ENCODE measurements around the gene CMC1. TPM values are rescaled to one million over a fixed set of nuclear protein-coding genes. Genes with fewer than 3 reads are reported as not detected.
"Not testable (repeated sequence)": the region's sequence is repeated elsewhere in the genome, so short reads cannot be mapped to it uniquely, and the experiment has no call there.

Gene CMC1
- total RNA-seq, 1 donor from 2014 or later = 2.8 TPM

DNA sequence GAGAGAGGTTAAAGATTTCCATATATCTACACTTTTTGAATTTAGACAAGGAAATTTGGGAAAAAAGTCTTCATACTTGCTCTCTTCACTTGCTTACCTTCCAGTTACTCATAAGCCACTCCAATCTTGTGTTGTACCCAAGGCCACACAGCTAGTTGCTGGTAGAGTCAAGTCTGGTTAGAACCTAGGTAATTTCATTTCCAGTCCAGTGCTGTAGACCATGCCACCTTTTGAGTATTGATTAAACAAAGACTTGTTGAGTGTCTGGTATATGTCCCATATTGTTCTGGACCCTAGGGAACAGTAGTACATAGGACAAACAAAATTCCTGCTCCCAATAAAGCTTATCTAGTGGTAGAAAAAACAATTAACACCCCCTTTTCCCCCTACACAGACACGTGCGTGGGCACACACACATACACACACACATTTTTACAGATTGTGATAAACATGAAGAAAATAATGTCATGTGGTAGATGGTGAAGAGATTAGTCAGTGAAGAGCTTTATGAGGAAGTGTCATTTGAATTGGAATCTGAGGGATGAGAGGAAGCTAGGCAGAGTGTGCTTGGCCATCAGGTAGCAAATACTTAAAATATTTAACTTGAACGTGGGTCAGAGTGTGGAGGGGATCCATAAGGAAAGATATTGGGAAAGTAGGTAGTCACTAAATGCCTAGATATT is 2.1 kb downstream of the CMC1 start:
- no peak for DNase-seq (ENCODE audit: low read depth in 2 of 2)

DNA sequence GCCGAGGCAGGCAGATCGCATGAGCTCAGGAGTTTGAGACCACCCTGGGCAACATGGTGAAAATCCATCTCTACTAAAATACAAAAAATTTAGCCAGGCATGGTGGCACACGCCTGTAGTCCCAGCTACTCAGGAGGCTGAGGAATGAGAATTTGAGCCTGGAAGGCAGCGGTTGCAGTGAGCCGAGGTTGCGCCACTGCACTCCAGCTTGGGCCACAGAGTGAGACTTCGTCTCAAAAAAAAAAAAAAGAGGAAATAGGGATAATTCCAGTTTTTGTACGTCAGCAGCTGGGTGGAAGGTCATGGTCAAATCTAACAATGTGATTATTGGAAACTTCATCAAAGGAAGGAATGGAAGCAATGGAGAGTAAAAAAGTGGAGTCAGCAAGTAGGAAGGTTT is 3.1 kb downstream of the CMC1 start:
- no peak for DNase-seq (ENCODE audit: low read depth in 2 of 2)

DNA sequence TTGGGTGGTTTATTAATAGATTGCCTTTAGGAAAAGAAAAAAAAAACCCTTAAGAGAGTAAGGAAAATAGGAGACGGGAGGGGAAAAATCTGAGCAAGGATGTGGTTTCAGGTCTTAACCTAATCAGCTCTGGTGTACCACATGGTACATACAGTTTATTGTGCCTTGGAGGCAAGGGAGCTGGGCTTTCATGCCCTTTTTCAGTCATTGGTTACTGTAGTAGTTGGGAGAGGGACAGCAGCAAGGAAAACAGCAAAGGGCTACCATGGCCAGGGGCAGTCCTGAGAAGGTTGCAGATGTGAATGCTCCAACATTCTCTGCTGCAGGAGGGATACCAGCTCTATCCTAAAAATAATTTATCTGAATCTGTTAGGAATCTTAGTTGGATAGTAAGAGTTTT is 5.9 kb downstream of the CMC1 start:
- DNase-seq (ENCODE audit: low read depth in 2 of 2) = no peak

DNA sequence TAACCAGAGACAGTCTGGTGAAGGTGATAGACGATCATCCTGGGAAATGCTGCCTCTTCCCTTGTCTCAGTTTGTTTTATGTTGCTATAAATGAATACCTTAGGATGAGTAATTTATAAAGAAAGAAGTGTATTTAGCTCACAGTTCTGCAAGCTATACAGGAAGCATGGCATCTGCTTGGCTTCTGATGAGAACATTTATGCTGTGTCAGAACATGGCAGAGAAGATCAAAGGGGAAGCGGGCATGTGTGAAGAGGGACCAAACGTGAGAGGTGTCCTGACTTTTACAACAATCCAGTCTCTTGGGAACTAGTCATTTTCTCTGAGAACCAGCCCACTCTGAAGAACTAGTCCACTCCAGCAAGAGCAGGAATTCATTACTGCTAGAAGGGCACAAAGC is 9.6 kb downstream of the CMC1 start:
- no peak for DNase-seq (ENCODE audit: low read depth in 2 of 2)

DNA sequence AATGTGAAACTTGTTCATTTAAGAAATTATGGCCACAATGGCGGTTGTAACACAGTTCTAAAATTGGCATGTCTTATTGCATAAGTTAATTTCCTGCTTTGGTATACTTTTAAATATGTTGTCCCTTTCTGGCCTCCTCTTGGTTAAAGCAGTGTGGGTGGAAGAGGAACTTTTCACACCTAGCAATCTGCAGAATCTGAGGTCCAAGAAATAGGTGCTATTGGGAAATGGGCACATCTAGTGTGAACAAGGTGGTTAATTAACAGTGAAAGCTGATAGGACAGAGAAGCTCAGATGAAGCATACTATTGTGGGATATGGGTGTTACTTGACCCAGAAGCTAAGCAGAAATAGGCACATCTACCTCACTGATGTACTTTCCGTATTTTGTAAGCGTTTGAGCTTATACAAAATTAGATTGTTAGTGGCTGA is 10.6 kb downstream of the CMC1 start:
- DNase-seq (ENCODE audit: low read depth in 2 of 2) = no peak

DNA sequence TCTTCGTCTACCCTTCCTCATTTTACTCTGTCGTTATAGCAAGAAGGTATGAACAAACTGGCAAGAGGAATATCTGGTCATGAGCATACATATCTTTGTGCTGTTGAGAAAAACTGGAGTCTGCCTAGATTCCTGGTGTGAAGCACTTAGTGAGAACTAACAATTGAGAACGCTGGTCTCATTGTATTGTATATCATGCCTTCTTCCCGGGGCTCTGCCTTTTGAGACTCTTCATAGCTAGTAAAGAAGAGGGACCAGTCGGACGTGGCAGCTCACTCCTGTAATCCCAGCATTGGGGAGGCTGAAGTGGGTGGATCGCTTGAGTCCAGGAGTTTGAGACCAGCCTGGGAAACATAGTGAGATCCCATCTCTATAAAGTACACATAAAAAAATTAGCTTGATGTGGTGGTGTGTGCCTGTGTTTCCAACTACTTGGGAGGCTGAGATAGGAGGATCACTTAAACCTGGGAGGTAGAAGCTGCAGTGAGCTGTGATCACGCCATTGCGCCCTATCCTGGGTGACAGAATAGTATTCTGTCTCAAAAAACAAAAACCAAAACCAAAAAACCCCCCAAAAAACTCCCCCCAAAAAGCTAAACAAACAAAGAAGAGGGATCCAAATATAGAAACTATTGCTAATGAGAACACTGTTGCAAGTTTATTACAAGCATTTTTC is 11.8 kb downstream of the CMC1 start:
- no peak for DNase-seq (ENCODE audit: low read depth in 2 of 2)

DNA sequence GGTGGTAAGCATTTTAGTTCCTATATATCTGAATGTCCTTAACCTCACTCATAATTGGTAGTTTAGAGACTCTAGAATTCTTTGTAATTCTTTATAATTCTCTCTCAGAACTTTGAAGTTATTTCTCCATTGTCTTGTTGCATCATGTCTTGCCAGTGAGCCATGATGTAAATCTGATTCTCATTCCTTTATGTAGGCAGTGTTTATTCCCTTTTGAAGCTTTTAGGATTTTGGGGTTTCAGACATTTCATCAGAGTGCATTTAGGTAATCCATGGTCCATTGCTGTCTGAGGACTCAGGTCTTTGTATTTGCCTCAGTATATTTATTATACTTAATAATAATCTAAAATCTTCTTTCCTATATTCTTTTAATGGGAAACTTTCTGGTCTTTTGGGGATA is 20.6 kb downstream of the CMC1 start:
- no peak for DNase-seq (ENCODE audit: low read depth in 2 of 2)

DNA sequence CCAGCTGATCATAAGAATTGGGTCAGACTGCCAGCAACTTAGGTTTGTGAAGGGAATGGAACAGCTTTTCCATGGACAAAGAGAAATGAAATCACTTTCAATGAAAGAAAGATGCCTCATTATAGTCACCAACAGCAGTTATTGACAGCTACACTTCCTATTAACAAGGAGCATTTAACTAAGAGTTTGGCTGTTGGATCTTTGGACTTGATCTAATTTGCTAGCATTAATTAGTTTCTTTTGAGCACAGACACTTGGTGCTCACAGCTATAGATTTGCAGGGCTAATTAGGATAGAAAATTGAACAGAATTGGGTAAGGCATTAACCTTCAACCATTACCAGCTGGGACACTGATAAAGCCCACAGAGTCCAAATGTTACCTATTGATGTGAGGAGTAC is 24.2 kb downstream of the CMC1 start:
- no peak for DNase-seq (ENCODE audit: low read depth in 2 of 2)

DNA sequence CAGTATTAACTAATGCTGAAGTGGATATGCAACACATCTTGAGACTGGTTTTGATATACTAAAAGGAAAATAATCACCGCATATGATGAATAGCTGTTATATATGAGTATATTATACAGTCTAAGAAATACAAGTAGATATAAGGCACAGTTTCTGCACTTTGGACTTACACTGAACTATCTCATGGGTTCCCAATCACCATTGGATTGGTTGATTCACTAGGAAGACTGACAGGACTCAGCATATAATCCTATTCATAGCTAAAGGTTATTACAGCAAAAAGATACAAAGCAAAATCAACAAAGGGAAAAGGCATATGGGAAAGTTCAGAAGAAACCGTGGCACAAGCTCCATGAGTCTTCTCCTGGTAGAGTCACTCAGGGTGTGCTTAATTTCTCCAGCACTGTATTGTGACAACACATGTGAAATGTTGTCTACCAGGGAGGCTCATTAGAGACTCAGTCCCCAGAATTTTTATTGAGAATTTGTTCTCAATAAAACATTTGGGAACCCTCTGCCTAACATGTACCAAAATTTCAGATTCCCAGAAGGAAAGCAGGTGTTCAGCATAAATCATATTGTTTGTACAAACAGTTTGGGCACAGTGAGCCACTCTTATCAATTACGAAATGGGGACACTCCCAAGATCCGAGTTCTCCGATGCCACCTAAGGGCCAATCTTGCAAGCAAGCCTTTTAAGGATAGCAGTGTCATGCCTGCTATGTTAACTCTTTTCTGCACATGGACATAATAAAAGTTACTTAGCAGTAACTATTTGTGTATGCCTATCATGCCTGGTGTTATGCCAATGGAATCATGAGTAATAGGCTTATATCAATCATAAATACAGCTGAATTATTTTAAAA is 26.8 kb downstream of the CMC1 start:
- no peak for DNase-seq (ENCODE audit: low read depth in 2 of 2)

DNA sequence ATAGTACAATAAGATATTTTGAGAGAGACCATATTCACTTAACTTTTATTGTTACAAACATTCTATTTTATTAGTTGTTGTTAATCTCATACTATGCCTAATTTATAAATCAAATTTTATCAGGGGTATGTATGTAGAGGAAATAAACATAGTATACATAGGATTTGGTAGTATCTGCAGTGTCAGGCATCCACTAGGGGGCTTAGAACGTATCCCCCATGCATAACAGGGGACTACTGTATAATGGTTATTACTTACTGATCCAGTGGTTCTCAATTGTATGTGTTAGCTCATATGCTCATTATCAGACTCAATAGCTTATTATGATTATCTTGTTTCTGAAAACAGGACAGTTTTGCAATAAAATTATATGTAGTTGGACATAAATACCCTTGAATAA is 27.6 kb downstream of the CMC1 start:
- DNase-seq (ENCODE audit: low read depth in 2 of 2) = no peak

DNA sequence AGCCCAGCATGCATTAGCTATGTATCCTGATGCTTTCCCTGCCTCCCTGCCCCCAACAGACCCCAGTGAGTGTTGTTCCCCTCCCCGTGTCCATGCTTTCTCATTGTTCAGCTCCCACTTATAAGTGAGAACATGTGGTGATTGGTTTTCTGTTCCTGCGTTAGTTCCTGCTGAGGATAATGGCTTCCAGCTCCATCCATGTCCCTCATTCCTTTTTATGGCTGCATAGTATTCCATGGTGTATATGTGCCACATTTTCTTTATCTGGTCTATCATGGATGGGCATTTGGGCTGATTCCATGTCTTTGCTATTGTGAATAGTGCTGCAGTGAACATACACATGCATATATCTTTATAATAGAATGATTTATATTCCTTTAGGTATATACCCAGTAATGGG is 28.5 kb downstream of the CMC1 start:
- DNase-seq (ENCODE audit: low read depth in 2 of 2) = not testable (repeated sequence)

DNA sequence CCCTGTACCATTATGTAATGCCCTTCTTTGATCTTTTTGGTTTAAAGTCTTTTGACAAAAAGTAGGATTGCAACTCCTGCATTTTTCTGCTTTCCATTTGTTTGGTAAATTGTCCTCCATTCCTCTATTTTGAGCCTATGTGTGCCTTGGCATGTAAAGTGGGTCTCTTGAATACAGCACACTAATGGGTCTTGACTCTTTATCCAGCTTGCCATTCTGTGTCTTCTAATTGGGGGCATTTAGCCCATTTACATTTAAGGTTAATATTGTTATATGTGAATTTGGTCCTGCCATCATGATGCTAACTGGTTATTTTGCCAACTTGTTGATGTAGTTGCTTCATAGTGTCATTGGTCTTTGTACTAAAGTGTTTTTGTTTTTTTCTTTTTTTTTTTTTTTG is 32.4 kb downstream of the CMC1 start:
- no peak for DNase-seq (ENCODE audit: low read depth in 2 of 2)

DNA sequence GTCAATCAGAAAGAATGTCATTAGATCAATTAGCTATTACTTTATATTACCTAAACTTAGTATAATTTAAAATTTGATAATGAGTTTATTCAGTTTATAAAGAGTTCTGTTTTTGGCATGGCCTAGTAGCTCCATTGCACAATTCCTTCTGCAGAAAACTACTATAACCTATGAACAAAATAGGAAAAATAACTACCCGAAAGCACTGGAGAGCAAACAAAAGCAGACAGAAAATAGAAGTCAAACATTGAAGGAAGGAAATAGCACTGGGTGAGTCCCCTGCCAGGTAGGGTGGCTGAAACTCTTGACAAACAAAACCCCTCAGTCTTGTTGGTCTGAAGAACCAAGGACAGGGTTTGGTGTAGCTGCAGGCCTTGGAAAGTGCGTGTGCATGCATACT is 37.5 kb downstream of the CMC1 start:
- no peak for DNase-seq (ENCODE audit: low read depth in 2 of 2)

DNA sequence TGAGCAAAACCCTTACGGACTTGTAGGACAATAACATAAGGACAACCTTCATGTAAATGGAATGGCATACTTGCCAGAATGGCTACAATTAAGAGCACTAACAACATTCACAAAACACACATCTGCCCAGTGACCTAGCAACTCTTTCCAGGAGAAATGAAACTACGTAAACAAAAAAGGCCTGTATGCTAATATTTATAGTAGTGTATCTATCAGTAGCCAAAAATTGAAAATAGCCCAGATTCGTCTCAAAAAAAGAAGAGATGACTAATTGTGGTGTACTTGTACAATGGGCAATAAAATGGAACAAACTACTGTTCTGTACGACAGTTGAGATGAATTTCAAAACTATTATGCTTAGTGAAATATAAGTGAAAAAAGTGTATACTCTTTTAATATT is 38.4 kb downstream of the CMC1 start:
- DNase-seq (ENCODE audit: low read depth in 2 of 2) = peak in 1 of 2 donors; percentile 11

DNA sequence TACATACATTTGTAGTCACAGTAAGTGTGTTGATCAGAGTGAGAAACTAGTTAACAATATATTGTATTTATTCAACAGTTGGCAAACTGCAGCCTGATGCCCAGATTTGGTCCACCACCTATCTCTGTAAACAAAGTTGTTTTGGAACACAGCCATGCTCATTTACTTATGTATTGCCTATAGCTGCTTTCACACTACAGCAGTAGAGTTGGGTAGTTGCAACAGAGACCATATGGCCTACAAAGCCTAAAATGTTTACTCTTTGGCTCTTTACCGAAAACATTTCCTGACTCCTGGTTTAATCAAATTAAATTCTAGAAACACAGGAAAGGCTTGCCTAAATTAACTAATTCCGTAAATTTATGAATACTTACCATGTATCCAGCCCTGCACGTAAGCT is 39.4 kb downstream of the CMC1 start:
- no peak for DNase-seq (ENCODE audit: low read depth in 2 of 2)

DNA sequence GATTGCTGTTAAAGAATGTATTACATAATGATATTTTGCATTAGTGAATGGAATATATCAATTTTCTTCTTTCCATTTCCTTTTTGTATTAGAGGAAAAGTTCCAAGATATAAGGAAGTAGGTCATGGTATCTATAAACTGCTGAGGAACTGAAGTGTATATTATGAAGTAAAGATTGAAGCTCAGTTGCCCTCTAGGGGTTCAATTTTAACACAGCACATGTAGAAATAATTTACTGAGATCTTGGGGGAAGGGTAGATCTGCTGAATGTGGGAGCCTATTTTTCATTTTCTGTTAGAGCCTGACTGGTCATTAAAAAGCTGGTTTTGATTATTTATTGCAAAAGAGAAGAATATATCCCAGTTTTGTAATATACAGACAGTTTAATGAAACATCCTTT is 45.2 kb downstream of the CMC1 start:
- DNase-seq (ENCODE audit: low read depth in 2 of 2) = peak; percentile 14 to 47

DNA sequence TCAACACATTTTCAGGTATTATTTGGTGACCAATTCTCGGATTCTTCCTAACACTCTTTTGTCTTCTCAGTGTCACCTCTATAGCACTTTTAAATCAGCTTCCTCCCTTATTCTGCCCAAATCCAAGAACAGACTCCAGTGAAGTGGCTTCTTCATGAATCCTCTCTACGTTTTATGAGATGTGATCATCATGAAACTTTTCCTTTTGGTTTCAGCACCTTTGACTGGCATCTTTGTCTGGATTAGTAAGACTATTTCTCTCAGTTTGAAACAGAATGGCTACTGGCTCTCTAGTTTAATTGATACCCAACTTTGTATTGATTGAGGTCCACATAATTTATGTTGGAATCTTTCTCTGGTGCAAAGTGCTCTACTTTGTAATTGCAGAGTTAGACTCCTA is 45.6 kb downstream of the CMC1 start:
- DNase-seq (ENCODE audit: low read depth in 2 of 2) = no peak

DNA sequence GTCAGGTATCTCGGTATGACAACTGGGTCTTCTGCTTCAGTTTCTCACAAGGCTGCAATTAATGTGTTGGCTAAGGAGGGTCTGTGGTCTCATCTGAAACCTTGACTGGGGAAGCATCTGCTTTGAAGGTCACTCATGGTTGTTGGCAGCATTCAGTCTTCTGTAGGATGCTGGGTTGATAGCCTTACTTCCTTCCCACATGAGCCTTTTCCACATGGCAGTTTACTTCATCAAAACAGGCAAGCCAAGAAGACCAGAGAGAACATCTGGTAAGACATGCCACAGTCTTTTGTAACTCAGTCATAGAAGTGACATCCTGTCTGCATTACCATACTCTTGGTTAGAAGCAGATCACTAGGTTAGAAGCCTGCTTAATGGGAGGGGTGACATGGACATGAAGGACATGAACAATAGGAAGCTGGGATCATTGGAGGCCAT is 49.5 kb downstream of the CMC1 start:
- DNase-seq (ENCODE audit: low read depth in 2 of 2) = no peak

DNA sequence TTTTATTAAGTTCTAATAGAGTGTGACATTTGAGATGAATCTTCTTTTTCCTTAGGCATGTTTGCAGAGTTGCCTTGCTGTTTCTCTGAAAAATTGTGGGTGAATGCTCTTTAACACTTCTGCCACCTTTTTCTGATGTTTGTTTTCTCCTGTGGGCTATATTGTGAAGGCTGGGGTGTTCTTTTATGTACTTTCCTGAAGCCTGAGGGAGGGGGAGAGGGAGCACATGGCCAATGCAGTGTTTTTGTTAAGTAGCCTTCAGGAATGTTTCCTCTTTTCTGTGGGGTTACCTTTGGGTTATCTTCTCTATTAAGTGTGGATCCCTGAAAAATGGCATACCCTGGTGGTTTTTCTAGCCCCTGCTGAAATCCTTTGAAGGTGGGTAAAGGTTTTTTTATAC is 50.2 kb downstream of the CMC1 start:
- no peak for DNase-seq (ENCODE audit: low read depth in 2 of 2)

DNA sequence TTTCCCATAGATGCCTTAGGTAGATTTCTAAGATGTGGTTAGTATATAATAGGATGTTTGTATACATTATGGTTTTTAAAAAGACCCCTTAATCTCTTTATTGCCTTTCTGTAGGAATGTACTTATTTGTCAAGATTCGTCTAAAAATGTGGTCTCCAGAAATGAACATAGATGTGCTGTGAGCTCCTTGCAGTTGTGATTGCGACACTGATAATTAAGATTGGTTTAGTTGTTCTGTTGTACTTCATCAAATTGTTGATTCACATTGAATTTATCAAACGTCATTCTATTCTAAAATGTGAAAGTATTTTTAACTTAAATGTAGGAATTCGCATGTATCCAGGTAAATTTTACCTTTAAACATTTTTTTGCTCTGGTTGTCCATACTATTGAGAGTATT is 51.2 kb downstream of the CMC1 start:
- DNase-seq (ENCODE audit: low read depth in 2 of 2) = no peak

DNA sequence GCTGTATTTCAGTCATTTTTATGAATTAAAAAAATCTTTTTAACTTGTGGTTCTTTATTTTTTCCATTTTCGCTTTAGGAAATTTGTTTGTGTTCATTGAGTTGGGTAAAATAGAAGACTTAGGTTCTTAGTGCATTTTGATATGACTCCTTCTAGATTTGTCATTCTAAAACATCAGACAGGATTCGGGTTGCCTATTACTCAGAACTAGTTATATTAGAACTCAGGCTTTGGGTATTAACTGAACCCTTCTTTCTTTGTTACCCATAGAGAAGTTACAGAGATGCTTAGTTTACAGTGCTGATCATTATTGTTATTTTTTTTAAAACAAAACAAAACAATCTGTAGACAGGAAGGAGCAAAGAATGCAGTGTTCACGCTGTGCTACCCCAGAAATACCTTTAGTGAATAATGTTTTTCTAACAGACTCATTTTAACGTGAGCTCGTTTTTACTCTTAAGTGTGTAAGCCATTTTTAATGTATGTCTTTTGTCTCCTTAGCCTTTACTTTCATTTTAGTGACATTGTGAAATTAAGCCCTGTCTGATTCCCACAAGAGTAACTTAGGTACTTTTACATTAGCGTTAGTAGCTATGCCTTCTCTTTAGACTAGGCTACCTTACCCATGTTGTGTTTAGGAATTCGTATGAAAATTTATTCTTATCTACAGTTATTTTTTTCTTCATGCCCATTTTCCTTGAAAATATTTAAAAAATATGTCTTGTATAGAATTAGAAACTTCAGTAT is 53.4 kb downstream of the CMC1 start:
- DNase-seq (ENCODE audit: low read depth in 2 of 2) = peak in 1 of 2 donors; percentile 11
